CD4-positive, alpha-beta T cell (primary cell): ENCODE data around the gene DAPK2. TPM values are rescaled to one million over a fixed set of nuclear protein-coding genes. Genes with fewer than 3 reads are reported as not detected.

ENCODE experiments used
- ATAC-seq: fragments of 200-7000 bp; cut with Tn5 transposase; one replicate; pipeline ENCODE4 v1.10.0; 2022; ENCODE audit warnings: mild to moderate bottlenecking; ENCODE audit not compliant: poor library complexity
- CTCF ChIA-PET: fragments of 350-600 bp; sonication (Branson Sonifier 250); formaldehyde crosslinking; loops from one replicate; lab custom pipeline; 2021; ENCODE audit warnings: antibody characterized with exemption, inconsistent platforms; lab: Charles Lee
- POLR2A ChIA-PET: fragments of 350-600 bp; sonication (Branson Sonifier 250); formaldehyde crosslinking; loops from one replicate; lab custom pipeline; 2021; ENCODE audit warnings: antibody characterized with exemption, inconsistent platforms; lab: Charles Lee
- DNase-seq, 14 experiments: peaks; one replicate each; pipeline ENCODE4 v3.0.0-alpha.2; 2013 to 2020; ENCODE audit warnings: mixed read lengths in 2 of 14
- H3K27ac ChIP-seq, 2 donors: one replicate each; pipeline versions ENCODE4 v1.5.1 to v1.7.0; 2013; ENCODE audit warnings: low read length in 2 of 2, low read depth in 1 of 2, mild to moderate bottlenecking in 1 of 2
- H3K27me3 ChIP-seq, 2 experiments: 1 replicate in 1 of 2; 2 replicates in 1 of 2; pipeline versions ENCODE4 v1.6.1 to v1.7.0; 2013; ENCODE audit warnings: low read length in 2 of 2, control low read depth in 1 of 2, mild to moderate bottlenecking in 1 of 2, moderate library complexity in 1 of 2; ENCODE audit not compliant: insufficient read depth in 2 of 2, control insufficient read depth in 1 of 2
- H3K36me3 ChIP-seq: one replicate; pipeline ENCODE4 v1.6.1; 2013; ENCODE audit warnings: low read length, control low read depth; ENCODE audit not compliant: insufficient read depth
- H3K4me1 ChIP-seq: one replicate; pipeline ENCODE4 v1.6.1; 2013; ENCODE audit warnings: low read length, control low read depth; ENCODE audit not compliant: insufficient read depth
- H3K4me3 ChIP-seq: one replicate; pipeline ENCODE4 v1.5.1; 2013; ENCODE audit warnings: mild to moderate bottlenecking, low read length, moderate library complexity
- H3K9me3 ChIP-seq, 2 experiments: 1 replicate in 1 of 2; 2 replicates in 1 of 2; pipeline versions ENCODE4 v1.6.1 to v1.7.0; 2013; ENCODE audit warnings: low read length in 2 of 2, mild to moderate bottlenecking in 2 of 2, control low read depth in 1 of 2, moderate library complexity in 1 of 2; ENCODE audit not compliant: control insufficient read depth in 1 of 2, insufficient read depth in 1 of 2
- H3K27ac Mint-ChIP-seq: one replicate; pipeline ENCODE4 v1.8.0; 2020; ENCODE audit warnings: mixed read lengths
- H3K27me3 Mint-ChIP-seq: one replicate; pipeline ENCODE4 v1.8.0; 2021; ENCODE audit warnings: mixed read lengths
- H3K36me3 Mint-ChIP-seq: one replicate; pipeline ENCODE4 v1.8.0; 2021; ENCODE audit warnings: low read depth, mixed read lengths
- H3K4me1 Mint-ChIP-seq: one replicate; pipeline ENCODE4 v1.8.0; 2021; ENCODE audit warnings: low read depth, mixed read lengths
- H3K4me3 Mint-ChIP-seq: one replicate; pipeline ENCODE4 v1.8.0; 2020; ENCODE audit warnings: mild to moderate bottlenecking, mixed read lengths
- H3K9me3 Mint-ChIP-seq: one replicate; pipeline ENCODE4 v1.8.0; 2020; ENCODE audit warnings: mixed read lengths
- intact Hi-C, 2 experiments: fragments of 100-400 bp; cut with DNase I in 1 of 2; cut with micrococcal nuclease in 1 of 2; formaldehyde crosslinking; loops; one replicate each; pipeline versions ENCODE4 v1.15.1 to v1.9.0; 2023 to 2025; cut with DNase I, micrococcal nuclease
- total RNA-seq, 174 experiments: library from RNA in 2 of 174; stranded (reverse) in 2 of 174; gene quantifications; one replicate each; pipeline ENCODE4 v1.2.3 and lab custom pipeline; 2021 to 2026
- TF ChIP-seq, protein P1 (sequence below): fragments of 200-600 bp; IDR thresholded peaks from one replicate; pipeline ENCODE4 v1.8.0; 2022; ENCODE audit warnings: antibody characterized with exemption, mild to moderate bottlenecking

DAPK2 gene
- total RNA-seq, 2 experiments from 2014 or later, result 1.3 to 1.6 TPM

GRCh38 chr15:64068133-64068532, 21.8 kb upstream of the DAPK2 start:
- POLR2A ChIA-PET, result interaction anchor here (1.0 to 2.0 kb wide), 4 partner anchors 235 to 458 kb away, joined by 3 to 8 read pairs (median 6); no protein-coding TSS in a partner anchor
- TF ChIP-seq, protein P1, sequence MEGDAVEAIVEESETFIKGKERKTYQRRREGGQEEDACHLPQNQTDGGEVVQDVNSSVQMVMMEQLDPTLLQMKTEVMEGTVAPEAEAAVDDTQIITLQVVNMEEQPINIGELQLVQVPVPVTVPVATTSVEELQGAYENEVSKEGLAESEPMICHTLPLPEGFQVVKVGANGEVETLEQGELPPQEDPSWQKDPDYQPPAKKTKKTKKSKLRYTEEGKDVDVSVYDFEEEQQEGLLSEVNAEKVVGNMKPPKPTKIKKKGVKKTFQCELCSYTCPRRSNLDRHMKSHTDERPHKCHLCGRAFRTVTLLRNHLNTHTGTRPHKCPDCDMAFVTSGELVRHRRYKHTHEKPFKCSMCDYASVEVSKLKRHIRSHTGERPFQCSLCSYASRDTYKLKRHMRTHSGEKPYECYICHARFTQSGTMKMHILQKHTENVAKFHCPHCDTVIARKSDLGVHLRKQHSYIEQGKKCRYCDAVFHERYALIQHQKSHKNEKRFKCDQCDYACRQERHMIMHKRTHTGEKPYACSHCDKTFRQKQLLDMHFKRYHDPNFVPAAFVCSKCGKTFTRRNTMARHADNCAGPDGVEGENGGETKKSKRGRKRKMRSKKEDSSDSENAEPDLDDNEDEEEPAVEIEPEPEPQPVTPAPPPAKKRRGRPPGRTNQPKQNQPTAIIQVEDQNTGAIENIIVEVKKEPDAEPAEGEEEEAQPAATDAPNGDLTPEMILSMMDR, result no peak
- no peak overlapping the region for H3K27ac Mint-ChIP-seq
- no peaks in the 10 kb centered on the region for H3K4me1 Mint-ChIP-seq
- CTCF ChIA-PET, result interaction anchor here (1.2 to 3.2 kb wide), 18 partner anchors 13 to 458 kb away, joined by 3 to 24 read pairs (median 4); partner anchors contain the start of genes CIAO2A, DAPK2 and HERC1
- H3K27me3 ChIP-seq, result no peaks in the 10 kb centered on the region
- intact Hi-C loops, result loop anchor here (5.0 to 10.0 kb wide), 5 partner anchors 121 to 783 kb away; partner anchors contain the start of gene HERC1 (in 1 of the 2)
- no peaks in the 10 kb centered on the region for H3K27me3 Mint-ChIP-seq
- no peak overlapping the region for H3K4me3 ChIP-seq
- no peaks in the 10 kb centered on the region for H3K9me3 ChIP-seq
- H3K36me3 ChIP-seq, result peaks cover 13% of the 10 kb centered on the region
- no peak for DNase-seq
- peaks cover 7% of the 10 kb centered on the region for H3K4me1 ChIP-seq
- no peak overlapping the region for H3K4me3 Mint-ChIP-seq
- H3K36me3 Mint-ChIP-seq, result peaks cover 13% of the 10 kb centered on the region
- no peak overlapping the region for H3K27ac ChIP-seq
- H3K9me3 Mint-ChIP-seq, result no peaks in the 10 kb centered on the region
- ATAC-seq, result no peak

DNA sequence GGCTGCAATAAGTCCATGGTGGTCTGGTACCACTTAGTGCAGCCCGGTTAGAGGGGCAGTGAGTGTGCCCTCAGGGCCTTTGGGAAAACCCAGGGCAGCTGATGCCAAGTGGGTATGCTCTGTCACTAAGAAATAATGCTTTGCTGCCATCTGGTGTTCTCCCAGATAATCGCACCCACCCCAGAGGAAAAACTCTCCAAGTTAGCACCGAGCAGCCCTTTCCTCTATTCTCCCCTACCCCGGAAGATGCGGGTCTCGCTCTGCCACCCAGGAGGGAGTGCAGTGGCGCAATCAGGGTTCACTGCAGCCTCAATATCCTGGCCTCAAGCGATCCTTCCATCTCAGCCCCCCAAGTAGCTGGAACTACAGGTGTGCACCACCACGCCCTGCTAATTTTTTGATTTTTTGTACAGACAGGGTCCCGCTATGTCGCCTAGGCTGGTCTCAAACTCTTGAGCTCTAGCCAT, 21.3 kb upstream of the DAPK2 start:
- H3K27me3 Mint-ChIP-seq, result no peaks in the 10 kb centered on the region
- peaks cover 9% of the 10 kb centered on the region for H3K36me3 Mint-ChIP-seq
- Histone ChIP-seq H3K27ac (no peak overlapping the region), H3K36me3 (peaks cover 10% of the 10 kb centered on the region), H3K4me3 (no peak overlapping the region), H3K9me3 (no peaks in the 10 kb centered on the region), H3K27me3 (no peaks in the 10 kb centered on the region), H3K4me1 (peaks cover 7% of the 10 kb centered on the region)
- ChIA-PET CTCF (interaction anchor here (0.6 to 3.2 kb wide), 25 partner anchors 12 to 457 kb away, joined by 3 to 24 read pairs (median 4); partner anchors contain the start of genes DAPK2 and HERC1), POLR2A (interaction anchor here (0.6 to 2.0 kb wide), 5 partner anchors 235 to 1019 kb away, joined by 3 to 8 read pairs (median 6); no protein-coding TSS in a partner anchor)
- ATAC-seq (peak; percentile 89), DNase-seq (peak; percentile 44 to 83 (median 62))
- no peak overlapping the region for H3K4me3 Mint-ChIP-seq
- no peaks in the 10 kb centered on the region for H3K9me3 Mint-ChIP-seq
- TF ChIP-seq, protein P1, result peak; percentile 75
- H3K4me1 Mint-ChIP-seq, result no peaks in the 10 kb centered on the region
- H3K27ac Mint-ChIP-seq, result no peak overlapping the region
- intact Hi-C loops, result loop anchor here (1.0 to 10.0 kb wide), 10 partner anchors 120 to 783 kb away; partner anchors contain the start of gene HERC1 (in 1 of the 2)

DNA sequence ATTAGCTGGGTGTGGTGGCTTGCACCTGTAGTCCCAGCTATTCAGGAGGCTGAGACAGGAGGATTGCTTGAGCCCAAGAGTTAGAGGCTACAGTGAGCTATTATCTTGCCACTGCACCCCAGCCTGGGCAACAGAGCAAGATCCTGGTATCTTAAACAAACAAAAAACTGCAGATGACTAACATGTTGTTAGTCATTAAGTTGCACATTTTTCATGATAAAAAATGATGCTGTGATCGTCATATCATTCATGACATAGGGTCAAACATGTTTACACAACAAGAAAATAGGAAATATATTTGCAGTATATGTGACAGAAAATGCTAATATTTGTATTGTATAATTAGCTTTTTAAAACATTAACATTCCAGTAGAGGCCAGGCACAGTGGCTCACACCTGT, 20.2 kb upstream of the DAPK2 start:
- no peaks in the 10 kb centered on the region for H3K9me3 Mint-ChIP-seq
- Histone ChIP-seq H3K4me3 (no peak overlapping the region), H3K4me1 (peaks cover 7% of the 10 kb centered on the region), H3K27ac (no peak overlapping the region), H3K36me3 (peaks cover 1% of the 10 kb centered on the region), H3K9me3 (no peaks in the 10 kb centered on the region), H3K27me3 (no peaks in the 10 kb centered on the region)
- H3K27me3 Mint-ChIP-seq, result no peaks in the 10 kb centered on the region
- no peaks in the 10 kb centered on the region for H3K4me1 Mint-ChIP-seq
- TF ChIP-seq, protein P1, result no peak
- CTCF ChIA-PET, result interaction anchor here (1.0 to 3.2 kb wide), 6 partner anchors 12 to 314 kb away, joined by 3 to 19 read pairs (median 6); partner anchors contain the start of gene DAPK2
- ATAC-seq, result no peak
- H3K36me3 Mint-ChIP-seq, result no peaks in the 10 kb centered on the region
- intact Hi-C loops, result loop anchor here (2.0 to 10.0 kb wide), 7 partner anchors 119 to 782 kb away; partner anchors contain the start of gene HERC1 (in 1 of the 2)
- no peak overlapping the region for H3K27ac Mint-ChIP-seq
- DNase-seq, result no peak
- H3K4me3 Mint-ChIP-seq, result no peak overlapping the region
- POLR2A ChIA-PET, result interaction anchor here (2.0 kb wide), 1 partner anchor 314 kb away, joined by 7 read pairs; no protein-coding TSS in a partner anchor
